ENCODE measurements around the gene NDUFB11.

Gene NDUFB11

DNA sequence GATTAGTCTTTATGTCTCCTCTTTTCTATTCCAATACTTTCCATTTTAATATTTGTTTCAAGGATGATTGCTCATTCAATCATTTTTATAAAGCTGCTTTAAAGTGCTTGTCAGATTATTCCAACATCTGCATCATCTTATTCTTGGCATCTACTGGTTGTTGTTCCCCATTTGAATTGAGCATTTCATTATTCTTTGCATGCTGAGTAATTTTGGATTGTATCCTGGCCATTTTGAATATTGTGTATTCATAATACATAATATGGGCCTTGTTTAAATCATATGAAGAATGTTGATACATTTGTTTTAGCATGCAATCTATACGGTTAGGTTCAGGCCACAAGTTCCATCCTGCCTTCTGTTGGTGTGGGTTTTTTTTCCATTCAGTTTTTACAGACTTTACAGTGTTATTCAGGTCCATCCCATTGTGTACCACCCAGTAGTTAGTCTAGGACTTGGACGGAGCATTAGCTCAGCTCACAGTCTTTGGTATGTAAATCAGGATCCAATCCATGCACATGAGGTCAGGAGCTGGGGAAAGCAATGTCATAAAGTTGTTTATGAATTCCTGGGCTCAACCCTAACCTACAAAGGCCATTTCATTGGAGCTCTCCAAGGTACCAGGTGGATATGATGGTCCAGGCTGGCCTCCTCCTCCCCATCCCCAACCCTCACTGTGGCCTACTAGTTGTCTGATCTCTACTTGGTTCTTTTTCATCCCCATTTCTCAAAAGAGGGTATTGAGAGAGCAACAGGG, 46.0 kb downstream of the NDUFB11 start:
- H3K4me3 ChIP-seq (ENCODE audit: low read depth, low read length), result no peak overlapping the region
- TF ChIP-seq, protein P1, sequence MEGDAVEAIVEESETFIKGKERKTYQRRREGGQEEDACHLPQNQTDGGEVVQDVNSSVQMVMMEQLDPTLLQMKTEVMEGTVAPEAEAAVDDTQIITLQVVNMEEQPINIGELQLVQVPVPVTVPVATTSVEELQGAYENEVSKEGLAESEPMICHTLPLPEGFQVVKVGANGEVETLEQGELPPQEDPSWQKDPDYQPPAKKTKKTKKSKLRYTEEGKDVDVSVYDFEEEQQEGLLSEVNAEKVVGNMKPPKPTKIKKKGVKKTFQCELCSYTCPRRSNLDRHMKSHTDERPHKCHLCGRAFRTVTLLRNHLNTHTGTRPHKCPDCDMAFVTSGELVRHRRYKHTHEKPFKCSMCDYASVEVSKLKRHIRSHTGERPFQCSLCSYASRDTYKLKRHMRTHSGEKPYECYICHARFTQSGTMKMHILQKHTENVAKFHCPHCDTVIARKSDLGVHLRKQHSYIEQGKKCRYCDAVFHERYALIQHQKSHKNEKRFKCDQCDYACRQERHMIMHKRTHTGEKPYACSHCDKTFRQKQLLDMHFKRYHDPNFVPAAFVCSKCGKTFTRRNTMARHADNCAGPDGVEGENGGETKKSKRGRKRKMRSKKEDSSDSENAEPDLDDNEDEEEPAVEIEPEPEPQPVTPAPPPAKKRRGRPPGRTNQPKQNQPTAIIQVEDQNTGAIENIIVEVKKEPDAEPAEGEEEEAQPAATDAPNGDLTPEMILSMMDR (IDR thresholded peaks at IDR 0.05; ENCODE audit: control insufficient read depth, extremely low read depth, insufficient read depth), result no peak
- no peak for DNase-seq (ENCODE audit: low read depth)

DNA sequence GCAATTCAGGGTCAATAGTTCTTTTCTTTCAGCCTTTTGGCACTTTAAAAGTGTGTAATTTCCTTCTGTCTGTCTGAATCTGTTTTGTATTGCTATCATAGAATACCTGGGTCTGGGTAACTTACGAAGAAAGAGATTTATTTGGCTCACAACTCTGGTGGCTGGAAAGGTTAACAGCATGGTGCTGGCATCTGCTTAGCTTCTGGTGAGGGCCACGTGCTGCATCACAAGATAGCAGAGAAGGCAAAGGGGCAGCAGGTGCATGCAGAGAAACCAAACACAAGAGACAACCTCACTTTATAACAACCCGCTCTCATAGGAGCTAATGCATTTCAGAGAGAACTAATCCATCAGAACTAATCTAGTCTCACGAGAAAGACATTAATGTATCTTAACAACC, 47.5 kb downstream of the NDUFB11 start:
- H3K4me3 ChIP-seq (ENCODE audit: low read depth, low read length), result no peak overlapping the region
- TF ChIP-seq, protein P1 (IDR thresholded peaks at IDR 0.05; ENCODE audit: control insufficient read depth, extremely low read depth, insufficient read depth), result no peak
- DNase-seq (ENCODE audit: low read depth), result no peak

DNA sequence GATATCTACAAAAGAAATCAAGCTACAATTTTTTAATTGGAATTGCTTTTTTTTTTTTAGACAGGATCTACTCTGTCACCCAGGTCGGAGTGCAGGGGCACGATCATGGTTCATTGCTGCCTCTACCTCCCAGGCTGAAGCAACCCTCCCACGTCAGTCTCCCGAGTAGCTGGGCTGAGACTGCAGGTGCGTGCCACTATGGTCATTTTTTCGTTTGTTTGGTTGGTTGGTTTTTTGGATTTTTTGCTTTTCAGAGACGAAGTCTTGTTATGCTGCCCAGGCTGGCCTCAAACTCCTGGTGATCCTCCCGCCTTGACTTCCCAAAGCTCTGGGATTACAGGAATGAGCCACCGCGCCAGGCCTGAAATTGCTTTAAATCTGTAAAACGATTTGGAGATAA, 50.6 kb downstream of the NDUFB11 start:
- TF ChIP-seq, protein P1 (IDR thresholded peaks at IDR 0.05; ENCODE audit: control insufficient read depth, extremely low read depth, insufficient read depth), result no peak
- no peak for DNase-seq (ENCODE audit: low read depth)
- H3K4me3 ChIP-seq (ENCODE audit: low read depth, low read length), result no peak overlapping the region

DNA sequence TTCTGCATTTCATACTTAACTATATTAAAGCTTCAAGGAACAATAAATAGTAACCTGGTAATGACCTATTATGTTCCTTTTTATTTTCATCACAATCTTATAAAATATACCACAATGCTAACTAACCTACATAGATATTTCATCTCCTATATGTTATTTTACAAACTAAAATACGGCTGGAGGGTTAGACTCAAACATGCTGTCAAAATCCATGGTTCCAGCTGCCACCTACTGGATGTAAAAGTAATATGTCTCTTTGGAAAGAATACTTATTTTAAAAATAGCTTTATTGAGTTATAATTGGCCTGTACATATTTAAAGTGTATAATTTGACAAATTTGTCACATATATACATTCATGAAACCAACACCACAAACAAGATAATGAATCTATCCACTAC, 51.3 kb downstream of the NDUFB11 start:
- peak; percentile 3 for DNase-seq (ENCODE audit: low read depth)
- TF ChIP-seq, protein P1 (IDR thresholded peaks at IDR 0.05; ENCODE audit: control insufficient read depth, extremely low read depth, insufficient read depth), result peak; percentile 38; the same call in 1 of the 2 replicates
- H3K4me3 ChIP-seq (ENCODE audit: low read depth, low read length), result no peak overlapping the region

All from LNCaP clone FGC (cell line).